Heart left ventricle (tissue), 16 donors: ENCODE measurements around the gene FBXO48. TPM values are rescaled to one million over a fixed set of nuclear protein-coding genes. Genes with fewer than 3 reads are reported as not detected.

Source experiments
- ATAC-seq, 4 donors: fragments of 200-7000 bp; cut with Tn5 transposase; one replicate each; pipeline ENCODE4 v1.9.1; 2020 to 2022; ENCODE audit warnings: moderate library complexity in 4 of 4, mild to moderate bottlenecking in 3 of 4, moderate number of reproducible peaks in 1 of 4
- DNase-seq, 5 donors: peaks; one replicate each; pipeline ENCODE4 v3.0.0-alpha.2; 2020
- H3K27ac ChIP-seq, 12 donors: fragments of 200-600 bp; sonication (generic) in 4 of 12; one replicate each; pipeline versions ENCODE4 v1.5.0 to v1.8.0; 2016 to 2022; ENCODE audit warnings: mild to moderate bottlenecking in 2 of 12
- H3K27me3 ChIP-seq, 9 donors: fragments of 200-600 bp; sonication (generic) in 2 of 9; one replicate each; pipeline versions ENCODE4 v1.5.1 to v1.8.0; 2016 to 2022; ENCODE audit warnings: mild to moderate bottlenecking in 3 of 9
- H3K36me3 ChIP-seq, 9 donors: fragments of 200-600 bp; sonication (generic) in 2 of 9; one replicate each; pipeline versions ENCODE4 v1.5.0 to v1.8.0; 2018 to 2022; ENCODE audit warnings: mild to moderate bottlenecking in 2 of 9
- H3K4me1 ChIP-seq, 12 donors: fragments of 200-600 bp; sonication (generic) in 4 of 12; one replicate each; pipeline versions ENCODE4 v1.5.0 to v1.8.0; 2016 to 2022; ENCODE audit warnings: mild to moderate bottlenecking in 3 of 12
- H3K4me3 ChIP-seq, 12 donors: fragments of 200-600 bp; sonication (generic) in 4 of 12; one replicate each; pipeline versions ENCODE4 v1.5.0 to v1.8.0; 2017 to 2022; ENCODE audit warnings: mild to moderate bottlenecking in 9 of 12, moderate library complexity in 4 of 12
- H3K9me3 ChIP-seq, 12 donors: fragments of 200-600 bp; sonication (generic) in 4 of 12; one replicate each; pipeline versions ENCODE4 v1.5.0 to v1.8.0; 2016 to 2022; ENCODE audit warnings: mild to moderate bottlenecking in 1 of 12
- CTCF ChIP-seq, 12 donors: fragments of 200-600 bp; sonication (generic) in 4 of 12; IDR thresholded peaks; one replicate each; pipeline versions ENCODE4 v1.5.0 to v1.8.0; 2018 to 2022; ENCODE audit warnings: antibody characterized with exemption in 12 of 12, mild to moderate bottlenecking in 5 of 12
- POLR2A ChIP-seq, 2 donors: fragments of 450-650 bp; IDR thresholded peaks; one replicate each; pipeline ENCODE4 v1.6.1; 2017; ENCODE audit warnings: antibody characterized with exemption in 2 of 2, mild to moderate bottlenecking in 2 of 2, moderate library complexity in 2 of 2
- WGBS, 4 donors: extraction: QIAGEN DNeasy Blood & Tissue Kit in 2 of 4; methylation state at CpG; one replicate each; pipeline versions ENCODE4 v1.1.5 to v1.1.7; 2013 to 2018; 5-methylcytosine and 5-hydroxymethylcytosine counted together
- intact Hi-C, 10 donors: fragments of 100-400 bp; cut with DNase I; formaldehyde crosslinking; loops; one replicate each; pipeline versions ENCODE4 v1.11.1 to v1.14.2; 2022
- polyA plus RNA-seq, 2 donors: library from polyadenylated mRNA; stranded (reverse); fragments of 200-250 nt; gene quantifications; one replicate each; pipeline ENCODE4 v1.2.3, GENCODE V29; 2013
- total RNA-seq, 9 donors: library from RNA; depleted of rRNA in 2 of 9; stranded (reverse); fragments of >200 nt in 2 of 9; fragmentation: NEBNext Ultra II Directional in 3 of 9; extraction: Animal tissue kit (Norgen Biotek cat#: 25700) in 3 of 9; gene quantifications; one replicate each; pipeline versions ENCODE4 v1.1.0 to v1.2.4, GENCODE V29; 2016 to 2023
- donor health status: ischemic (EF 13 %, LVEDD 7.1; RV severe dilation, severe dysfunction).
- donor health status: healthy with polysubstance abuse.
- donor health status: DM: no; HTN: yes; CAD: no.
- donor health status: DM: no; HTN: no; CAD: no.
- donor health status: ischemic (EF 25% LVEDD 6.9; RV normal size, moderate dysfunction).
- donor health status: ischemic (EF 25% LVEDD 5.7; RV mildly dilated, moderate dysfunction).
- donor health status: healthy.
- donor health status: DM: yes; HTN: yes; CAD: no.
- donor health status: ischemic (EF 35%, LVEDD 5.7; RV mildly dilated, moderate dysfunction).
- donor health status: nonischemic (EF 11% LVEDD 7.7; RV severe dilation, severe dysfunction).
- donor health status: DM: yes; HTN: yes; CAD: no.
- donor health status: PGD.
- donor health status: ischemic (EF 29% LVEDD 5.4; RV normal size, mild dysfunction).
- donor health status: nonischemic (EF 23%, LVEDD 6.1; RV moderate dilation, normal function).

Gene FBXO48
- total and polyA plus RNA-seq, 11 donors = 0.42 to 1.3 (median 1.1) TPM

GRCh38 chr2:68458981-68459380, 8.1 kb downstream of the FBXO48 start:
- ATAC-seq (no peak), DNase-seq (no peak)
- H3K9me3 ChIP-seq = no peaks in the 10 kb centered on the region
- H3K4me1 ChIP-seq = peaks cover 0 to 8% (median 0%) of the 10 kb centered on the region in 12 donors
- 63 to 67% (median 67%) methylated on average over 1 of the region's 1 CpG for WGBS, 4 donors
- H3K27me3 ChIP-seq = no peaks in the 10 kb centered on the region
- H3K36me3 ChIP-seq = no peaks in the 10 kb centered on the region
- H3K4me3 ChIP-seq = no peak overlapping the region
- H3K27ac ChIP-seq = no peak overlapping the region
- intact Hi-C loops = no loop called here
- TF ChIP-seq CTCF (IDR thresholded peaks at IDR 0.05) = no peak
- TF ChIP-seq POLR2A (IDR thresholded peaks at IDR 0.05) = no peak

- WGBS, 4 donors = 89 to 95% (median 91%) methylated on average over 4 of the region's 4 CpGs
- ATAC-seq = no peak
- DNase-seq = no peak
These were observed 10.9 kb downstream of the FBXO48 start for GRCh38 chr2:68456198-68456597.

GRCh38 chr2:68454719-68455118, 12.4 kb downstream of the FBXO48 start:
- Histone ChIP-seq H3K27me3 (no peaks in the 10 kb centered on the region), H3K9me3 (no peaks in the 10 kb centered on the region), H3K4me3 (no peak overlapping the region), H3K36me3 (no peaks in the 10 kb centered on the region), H3K27ac (no peak overlapping the region), H3K4me1 (peaks cover 0 to 6% (median 0%) of the 10 kb centered on the region in 12 donors)
- intact Hi-C loops = no loop called here
- ATAC-seq (no peak), DNase-seq (no peak)
- TF ChIP-seq POLR2A (IDR thresholded peaks at IDR 0.05) (no peak), CTCF (IDR thresholded peaks at IDR 0.05) (no peak)
- WGBS, 4 donors = 90 to 98% (median 92%) methylated on average over 3 of the region's 3 CpGs

More at GRCh38 chr2:68456198-68456597, 10.9 kb downstream of the FBXO48 start:
- H3K4me1 ChIP-seq = peaks cover 0 to 6% (median 0%) of the 10 kb centered on the region in 12 donors
- H3K27ac ChIP-seq = no peak overlapping the region
- no peak overlapping the region for H3K4me3 ChIP-seq
- intact Hi-C loops = no loop called here
- no peaks in the 10 kb centered on the region for H3K36me3 ChIP-seq
- no peaks in the 10 kb centered on the region for H3K27me3 ChIP-seq
- no peaks in the 10 kb centered on the region for H3K9me3 ChIP-seq
- TF ChIP-seq CTCF (IDR thresholded peaks at IDR 0.05) (no peak), POLR2A (IDR thresholded peaks at IDR 0.05) (no peak)

- peaks cover 0 to 6% (median 0%) of the 10 kb centered on the region in 12 donors for H3K9me3 ChIP-seq
- 64 to 74% (median 69%) methylated on average over 2 of the region's 2 CpGs for WGBS, 4 donors
- no peak for DNase-seq
- intact Hi-C loops = no loop called here
- H3K27me3 ChIP-seq = no peaks in the 10 kb centered on the region
- peaks cover 0 to 6% (median 0%) of the 10 kb centered on the region in 12 donors for H3K4me1 ChIP-seq
- no peak for ATAC-seq
- H3K27ac ChIP-seq = peak overlapping the region in 1 of 12 donors; percentile 1
- TF ChIP-seq CTCF (IDR thresholded peaks at IDR 0.05) (no peak), POLR2A (IDR thresholded peaks at IDR 0.05) (no peak)
- no peaks in the 10 kb centered on the region for H3K36me3 ChIP-seq
- H3K4me3 ChIP-seq = no peak overlapping the region
These were observed 13.2 kb downstream of the FBXO48 start for GRCh38 chr2:68453761-68454360.
